NCI-H1417 treated with DMSO at 0.1 percent for 48 hours (cell line): Measurements from ENCODE around the gene VPS13D.
"Not testable (repeated sequence)": the region's sequence is repeated elsewhere in the genome, so short reads cannot be mapped to it uniquely, and the experiment has no call there.

ENCODE experiments used
- DNase-seq: peaks from one replicate; lab custom pipeline; 2025; lab: John Stamatoyannopoulos, UW

The VPS13D gene

DNA sequence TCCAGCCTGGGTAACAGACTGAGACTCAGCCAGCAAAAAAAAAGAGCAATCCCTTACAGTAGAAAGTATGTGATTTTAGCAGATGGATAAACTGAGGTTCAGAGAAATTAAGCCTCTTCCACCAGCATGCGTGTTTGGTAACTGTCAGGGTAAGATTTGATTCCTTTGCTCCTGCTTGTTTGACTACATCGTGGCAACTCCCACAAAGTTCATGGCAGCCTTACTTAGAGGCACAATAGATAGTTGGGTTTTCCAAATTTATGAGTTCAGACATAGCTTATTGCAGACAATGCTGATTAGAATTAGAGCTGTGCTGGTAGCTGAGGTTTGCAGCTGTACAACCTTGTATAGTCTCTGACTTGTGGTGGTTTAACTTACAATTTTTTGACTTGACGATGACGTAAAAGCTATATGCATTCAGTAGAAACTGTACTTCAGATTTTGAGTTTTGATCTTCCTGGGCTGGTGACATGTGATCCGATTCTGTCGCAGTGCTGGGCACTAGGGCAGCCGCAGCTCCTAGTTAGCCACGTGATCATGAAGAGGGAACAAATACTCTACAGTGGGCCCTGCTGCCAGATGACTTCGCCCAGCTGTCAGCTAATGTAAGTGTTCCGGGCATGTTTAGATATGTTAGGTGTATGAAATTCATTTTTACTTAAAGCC is 220.4 kb downstream of the VPS13D start:
- DNase-seq, result no peak

DNA sequence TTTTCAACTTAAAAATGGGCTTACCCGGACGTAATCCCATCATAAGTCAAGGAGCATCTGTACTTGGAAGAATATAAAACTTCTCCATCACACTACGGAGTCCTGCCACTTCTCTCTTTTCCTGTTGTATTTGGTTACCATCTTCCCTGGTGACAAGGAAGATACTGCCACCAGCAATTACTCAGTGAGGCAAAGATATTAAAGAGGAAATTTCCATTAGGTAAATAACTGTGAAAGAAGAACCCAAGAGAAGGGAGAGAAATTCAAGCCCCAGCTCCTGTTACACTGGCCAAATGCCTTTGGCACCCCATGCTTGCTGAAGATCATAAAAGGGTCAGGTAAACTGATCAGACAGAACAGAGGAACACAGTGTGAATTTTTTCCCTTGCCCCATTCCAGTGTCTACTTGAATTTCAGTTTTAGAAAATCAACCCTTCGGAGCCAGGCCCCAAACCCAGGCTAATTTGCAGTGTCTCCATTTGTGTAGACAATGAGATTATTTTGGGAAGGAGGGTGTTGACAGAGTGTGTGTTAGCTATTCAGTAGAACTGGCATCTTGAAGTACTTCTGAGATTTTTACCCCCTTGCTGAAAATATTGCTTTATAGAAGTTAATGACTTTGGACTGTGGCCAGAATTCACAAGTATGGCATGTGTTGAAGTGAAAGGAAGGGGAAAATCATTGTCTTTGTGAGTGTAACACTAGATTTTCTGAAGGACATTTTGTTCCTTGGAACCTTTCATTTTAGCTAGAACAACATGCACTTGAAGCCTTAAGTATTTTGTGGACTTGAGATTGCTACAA is 221.1 kb downstream of the VPS13D start:
- DNase-seq, result no peak

DNA sequence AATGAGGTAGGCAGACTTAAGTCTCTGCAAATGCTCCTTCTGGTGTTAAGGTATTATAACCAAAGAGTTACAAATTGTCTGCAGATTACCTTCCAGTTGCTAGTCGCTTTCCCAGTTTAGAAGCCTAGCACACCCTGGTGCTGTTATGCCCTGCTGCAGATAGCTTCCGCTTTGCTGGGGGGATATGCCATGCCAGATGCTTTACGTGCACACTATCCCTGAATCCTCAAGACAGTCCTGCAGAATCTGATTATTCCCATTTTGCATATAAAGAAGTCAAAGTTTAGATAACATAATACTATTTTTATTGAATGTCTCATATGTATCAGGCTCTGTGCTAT is 221.7 kb downstream of the VPS13D start:
- no peak for DNase-seq

DNA sequence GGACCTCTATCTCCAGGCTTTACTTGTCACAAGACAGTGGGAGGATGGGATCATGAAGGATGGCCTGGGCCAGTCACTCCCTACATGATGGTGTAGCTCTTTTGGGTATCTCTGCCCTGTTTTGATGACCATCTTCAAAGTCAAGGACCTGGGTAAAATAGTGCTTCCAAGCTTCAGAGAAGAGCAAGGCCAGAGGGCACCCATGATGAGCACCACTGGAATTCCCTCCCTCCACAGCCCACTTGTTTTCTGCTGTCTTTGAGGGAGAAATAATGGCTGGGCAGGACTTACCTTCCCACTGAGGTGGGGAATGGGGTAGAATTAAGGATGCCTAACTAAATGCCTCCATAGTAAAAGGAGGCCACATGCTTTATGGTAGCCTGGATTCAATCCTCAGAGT is 222.4 kb downstream of the VPS13D start:
- DNase-seq, result no peak

DNA sequence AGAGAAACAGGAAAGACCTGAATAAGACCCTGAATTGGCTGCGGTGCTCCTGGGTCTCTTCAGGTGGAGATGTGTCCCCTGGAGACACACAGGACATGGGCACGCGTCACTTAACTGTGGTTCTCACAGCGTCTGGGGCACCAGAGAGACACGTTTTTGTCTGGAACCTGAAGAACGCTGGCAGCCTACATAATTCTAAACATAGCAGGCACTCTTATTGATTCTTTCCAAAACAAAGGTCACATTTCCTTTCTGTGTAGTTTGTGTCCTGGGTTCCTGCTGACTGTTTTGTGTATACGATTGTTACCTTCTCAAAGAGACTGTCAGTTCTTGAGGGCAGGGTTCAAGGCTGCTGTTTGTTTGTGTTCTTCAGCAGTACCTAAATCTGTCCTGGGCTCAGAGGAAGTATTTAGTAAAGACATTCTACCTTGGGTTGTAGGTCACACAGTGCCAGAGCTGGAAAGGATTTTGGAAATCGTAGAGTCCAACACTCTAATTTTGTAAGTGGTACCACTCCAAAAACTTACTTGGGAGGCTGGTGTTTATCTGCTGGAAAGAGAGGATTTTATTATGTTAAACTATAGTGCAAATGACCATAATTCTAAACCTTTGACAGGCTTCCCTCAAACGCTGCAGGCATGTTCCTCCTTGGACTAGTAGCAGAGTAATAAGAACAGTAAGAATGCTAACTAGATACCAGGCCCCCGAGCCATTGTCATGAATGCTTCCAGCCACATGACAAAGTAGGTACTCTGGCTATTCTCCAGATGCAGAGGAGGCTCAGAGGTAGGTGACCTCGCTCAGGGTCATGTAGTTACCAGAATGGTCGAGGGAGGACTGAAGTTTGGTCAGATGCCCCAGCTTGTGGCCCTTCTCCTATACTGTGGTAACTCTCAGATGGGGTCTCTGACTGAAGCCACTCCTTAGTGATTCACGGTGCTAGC is 223.8 kb downstream of the VPS13D start:
- no peak for DNase-seq

DNA sequence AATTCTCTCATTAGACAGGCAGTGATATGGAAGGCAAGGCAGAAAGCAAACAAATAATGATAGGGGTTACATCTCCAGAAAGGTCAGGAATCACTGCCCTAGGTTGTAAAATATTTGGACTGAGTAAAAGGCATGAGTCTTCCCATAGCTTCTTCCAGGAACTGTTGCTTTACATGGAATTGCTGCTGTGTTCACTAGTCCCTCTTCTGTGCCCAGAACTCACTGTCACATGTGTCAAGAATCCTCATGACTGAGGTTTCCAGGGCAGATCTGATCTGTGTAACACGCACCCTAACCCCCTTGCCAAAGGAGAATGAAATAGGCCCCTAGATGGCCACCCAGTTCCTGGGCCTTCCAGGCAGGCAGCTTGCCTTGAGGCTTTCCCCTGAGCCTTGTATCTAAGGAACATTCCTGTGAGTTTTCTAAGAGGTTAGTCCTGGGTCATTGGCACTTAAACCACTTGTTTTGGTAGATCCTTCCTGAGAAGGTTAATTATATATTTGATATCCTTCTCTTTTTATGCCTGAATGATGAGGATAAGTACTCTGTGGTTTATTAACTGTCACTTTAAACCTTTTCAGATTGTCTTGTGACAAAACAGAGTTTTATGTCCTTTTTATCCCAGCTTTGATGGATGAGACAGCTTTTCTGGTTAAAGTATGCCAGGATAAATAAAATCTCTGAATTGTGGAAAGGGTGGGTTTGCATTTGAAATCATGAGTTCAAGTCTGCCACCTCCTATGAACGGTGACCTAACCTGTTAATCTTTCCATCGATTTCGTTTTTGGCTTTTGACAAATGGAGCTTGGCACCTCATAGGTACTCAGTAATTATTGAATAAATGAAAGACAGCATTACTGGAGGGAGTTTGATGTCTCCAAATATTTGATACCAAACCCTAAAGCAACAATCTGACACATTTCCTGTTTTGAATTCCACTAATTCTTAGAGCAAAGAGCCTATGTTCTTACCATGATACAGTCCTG is 224.9 kb downstream of the VPS13D start:
- DNase-seq, result no peak

DNA sequence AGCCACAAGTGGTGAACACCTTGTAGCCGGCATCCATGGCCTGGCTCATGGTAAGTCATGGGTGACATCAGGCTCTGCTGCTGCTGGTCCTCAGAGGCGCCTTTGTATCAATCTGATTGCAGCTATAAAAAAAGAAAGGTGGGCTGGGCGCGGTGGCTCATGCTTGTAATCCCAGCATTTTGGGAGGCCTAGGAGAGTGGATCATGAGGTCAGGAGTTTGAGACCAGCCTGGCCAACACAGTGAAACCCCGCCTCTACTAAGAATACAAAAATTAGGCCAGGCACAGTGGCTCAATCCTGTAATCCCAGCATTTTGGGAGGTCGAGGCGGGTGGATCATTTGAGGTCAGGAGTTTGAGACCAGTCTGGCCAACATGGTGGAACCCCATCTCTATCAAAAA is 226.3 kb downstream of the VPS13D start:
- not testable (repeated sequence) for DNase-seq

DNA sequence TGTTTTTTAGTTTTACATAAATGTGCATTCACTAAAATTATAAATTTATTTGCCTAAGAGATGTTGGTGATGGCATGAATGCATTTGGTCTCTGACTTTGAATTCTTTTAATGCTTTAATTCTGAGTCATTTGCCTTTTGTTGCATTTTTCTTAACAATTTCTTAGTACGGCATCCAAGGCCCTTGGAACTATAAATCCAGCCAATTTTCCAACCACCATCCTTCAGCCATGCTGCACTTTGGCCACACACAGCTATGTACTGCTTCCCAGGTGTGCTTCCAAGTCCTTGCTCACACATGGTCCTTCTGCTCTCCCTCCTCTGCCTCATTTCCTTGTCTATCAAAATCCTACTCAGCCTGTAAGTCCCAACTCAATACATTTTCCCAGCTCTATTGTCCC is 227.1 kb downstream of the VPS13D start:
- DNase-seq, result no peak

DNA sequence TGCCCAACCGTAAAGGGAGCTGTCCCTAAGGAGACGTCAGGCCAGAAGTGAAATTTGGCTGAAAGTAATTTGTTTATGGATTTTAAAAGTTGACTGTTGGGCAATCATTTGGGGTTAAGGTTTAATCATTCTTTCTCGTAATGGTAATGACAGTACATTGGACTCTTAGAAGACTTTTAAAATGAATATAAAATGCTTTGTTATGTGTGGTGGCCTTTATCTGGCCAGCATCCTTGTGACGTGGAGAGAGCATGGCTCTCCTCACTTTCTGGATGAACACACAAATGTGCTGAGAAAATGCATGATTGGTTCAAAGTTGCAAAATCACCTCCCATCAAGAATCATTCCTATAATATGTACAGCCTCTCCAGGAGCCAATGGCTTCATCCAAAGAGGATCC is 227.9 kb downstream of the VPS13D start:
- DNase-seq, result no peak

DNA sequence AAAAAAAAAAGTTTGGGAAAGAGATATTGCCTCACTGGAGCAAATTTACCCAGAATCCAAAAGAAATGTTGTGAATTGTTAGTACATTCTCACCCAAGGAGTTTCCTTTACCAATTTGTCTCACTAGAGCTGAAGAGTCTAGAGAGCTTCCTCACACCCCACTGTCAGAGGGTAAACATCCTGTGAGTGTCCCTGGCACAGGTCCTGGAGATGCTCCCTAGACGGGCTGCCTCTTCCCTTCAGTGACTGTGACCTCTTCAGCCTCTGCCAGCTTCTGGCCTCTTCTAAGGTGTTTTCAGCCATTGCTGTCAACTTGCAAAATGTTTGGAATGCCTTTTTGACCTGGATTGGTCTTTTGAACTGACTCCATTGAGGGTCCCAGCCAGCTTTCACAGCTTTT is 228.7 kb downstream of the VPS13D start:
- no peak for DNase-seq

DNA sequence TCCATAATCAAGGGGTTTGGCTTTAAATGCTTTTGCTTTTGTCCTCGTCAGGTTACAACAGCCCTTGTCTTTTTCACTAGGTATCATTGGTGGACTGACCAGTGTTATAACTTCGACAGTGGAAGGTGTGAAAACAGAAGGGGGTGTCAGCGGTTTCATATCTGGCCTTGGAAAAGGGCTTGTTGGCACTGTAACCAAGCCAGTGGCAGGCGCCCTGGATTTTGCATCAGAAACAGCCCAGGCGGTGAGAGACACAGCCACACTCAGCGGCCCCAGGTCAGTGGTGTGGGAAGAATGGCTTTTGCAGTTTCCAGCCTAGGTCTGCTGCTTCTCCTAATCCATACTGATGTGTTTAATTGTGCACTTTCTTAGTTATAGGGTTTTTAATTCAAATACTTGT is 230.3 kb downstream of the VPS13D start:
- DNase-seq, result no peak

DNA sequence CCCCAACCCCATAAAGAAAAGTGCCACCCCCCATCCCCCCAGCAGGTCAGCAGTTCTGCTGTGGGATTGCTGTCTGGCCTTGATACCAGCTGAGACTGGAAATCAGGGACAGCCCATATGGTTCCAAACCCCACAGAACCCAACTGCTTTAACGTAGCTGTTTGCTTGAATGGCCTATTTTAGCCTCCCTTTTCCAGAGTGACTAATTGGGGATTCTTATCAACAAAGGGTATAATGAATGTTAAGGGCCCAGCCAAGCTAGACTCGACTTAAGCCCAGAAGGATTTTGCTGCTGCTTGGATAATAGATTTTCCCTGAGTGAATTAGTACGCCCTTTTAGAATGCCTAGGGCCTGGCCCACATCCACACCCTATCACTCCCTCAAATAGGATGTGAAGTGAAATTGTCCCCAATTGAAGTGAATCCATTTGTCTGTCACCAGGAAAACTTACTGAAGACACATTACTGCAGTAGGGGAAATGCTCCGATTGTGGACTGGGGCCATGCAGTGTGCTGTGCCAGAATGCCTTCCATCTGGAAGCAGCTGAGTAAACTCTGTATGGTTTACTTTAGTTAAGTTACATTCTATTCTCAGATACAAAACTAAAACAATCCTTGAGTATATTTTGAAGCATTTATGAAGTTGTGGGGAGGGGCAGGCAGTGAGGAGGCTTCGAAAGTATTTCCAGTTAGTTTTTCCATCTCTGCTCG is 231.2 kb downstream of the VPS13D start:
- no peak for DNase-seq

DNA sequence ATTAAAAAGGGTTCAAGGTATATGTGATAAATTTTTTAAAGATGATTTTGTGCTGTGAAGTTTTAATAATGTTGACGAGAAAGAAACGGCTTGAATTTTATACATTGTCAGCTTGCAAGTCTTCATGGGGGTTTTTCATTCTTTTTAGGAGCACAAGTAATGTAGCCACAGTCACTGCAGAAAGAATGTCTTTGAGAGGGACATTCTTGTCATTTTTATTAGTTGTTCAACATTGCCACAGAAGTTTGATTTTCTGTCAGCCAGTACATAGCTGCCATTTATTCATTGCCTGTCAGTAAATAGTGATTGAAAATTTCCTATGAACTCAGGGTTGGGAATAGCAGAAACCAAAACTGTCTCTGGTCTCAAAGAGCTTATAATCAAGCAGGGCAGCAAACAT is 231.9 kb downstream of the VPS13D start:
- no peak for DNase-seq

DNA sequence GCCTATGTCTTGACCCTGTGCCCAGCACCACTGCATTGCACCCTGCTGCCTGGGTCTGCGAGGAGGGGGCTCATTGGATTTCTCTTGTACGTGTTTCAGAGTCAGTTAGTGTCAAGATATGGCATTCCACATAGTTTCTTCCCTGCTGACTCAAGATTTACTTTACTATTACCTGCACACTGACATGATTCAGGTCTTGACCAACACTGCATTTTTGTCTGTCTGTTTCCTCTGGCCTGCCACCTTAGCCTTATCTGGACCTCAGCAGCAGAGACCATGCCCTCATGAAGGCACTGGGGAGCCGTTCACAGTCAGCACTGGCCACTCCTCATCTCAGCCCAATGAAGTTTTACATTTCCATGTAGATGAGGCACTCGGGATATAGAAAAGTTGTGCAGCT is 232.8 kb downstream of the VPS13D start:
- DNase-seq, result no peak

DNA sequence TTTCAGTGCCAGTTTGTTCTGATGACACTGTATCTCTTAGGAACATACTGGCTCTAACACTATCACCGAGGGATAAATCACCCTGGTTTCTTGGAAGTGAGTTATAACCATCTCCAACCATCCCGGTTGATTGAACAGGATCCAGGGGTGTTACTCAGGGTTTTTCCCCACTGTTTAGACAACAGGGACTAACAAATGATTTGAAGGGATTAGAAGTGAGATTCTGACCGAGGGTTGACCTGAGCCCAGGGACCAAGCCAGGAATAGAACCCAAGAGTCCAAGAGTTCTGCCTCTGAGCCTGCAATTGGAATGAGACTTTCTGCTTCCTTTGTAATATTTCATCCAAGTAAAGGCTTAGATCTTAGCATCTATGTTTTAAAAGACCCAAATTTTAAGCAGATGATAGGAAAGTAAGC is 234.2 kb downstream of the VPS13D start:
- DNase-seq, result no peak

DNA sequence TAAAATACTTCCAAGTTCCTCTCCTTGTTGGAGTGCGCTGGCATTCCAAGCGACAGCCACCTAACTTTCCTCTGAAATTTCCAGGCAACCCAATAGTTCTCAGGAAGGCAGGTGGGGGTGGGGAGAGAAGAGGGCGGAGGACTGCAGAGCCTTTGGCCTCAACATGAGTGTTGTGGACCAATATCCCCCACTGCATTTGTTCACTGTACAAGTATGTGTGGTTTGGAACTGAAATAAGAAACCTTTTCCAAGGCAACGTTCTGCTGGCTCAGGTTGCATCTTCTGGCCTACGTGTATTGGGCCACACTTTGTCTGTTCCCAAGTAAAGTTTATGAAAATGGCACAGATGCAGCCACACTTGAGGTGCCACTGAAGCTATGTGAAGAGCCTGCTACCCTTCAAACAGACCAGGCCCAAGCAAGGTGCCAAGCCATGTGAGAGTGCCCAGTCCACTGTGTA is 234.8 kb downstream of the VPS13D start:
- no peak for DNase-seq

DNA sequence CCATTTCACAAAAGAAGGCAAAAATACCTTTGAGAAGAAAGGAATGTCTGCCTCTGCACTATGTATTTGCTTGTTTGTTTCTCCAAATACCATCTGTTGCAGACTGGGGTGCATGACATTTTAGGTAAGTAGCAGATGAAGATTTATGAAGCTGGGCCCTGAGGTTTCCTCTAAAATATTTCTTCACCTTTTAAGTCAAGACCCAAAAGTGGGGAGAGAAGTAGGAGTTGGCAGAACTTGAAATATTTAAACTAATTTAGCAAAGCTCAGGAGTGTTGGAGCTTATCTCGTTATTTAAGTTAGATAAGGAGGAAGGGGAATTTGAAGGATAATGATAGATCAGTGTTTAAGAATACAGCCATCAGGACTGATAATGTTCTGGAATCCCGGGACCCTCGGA is 235.3 kb downstream of the VPS13D start:
- DNase-seq, result no peak

DNA sequence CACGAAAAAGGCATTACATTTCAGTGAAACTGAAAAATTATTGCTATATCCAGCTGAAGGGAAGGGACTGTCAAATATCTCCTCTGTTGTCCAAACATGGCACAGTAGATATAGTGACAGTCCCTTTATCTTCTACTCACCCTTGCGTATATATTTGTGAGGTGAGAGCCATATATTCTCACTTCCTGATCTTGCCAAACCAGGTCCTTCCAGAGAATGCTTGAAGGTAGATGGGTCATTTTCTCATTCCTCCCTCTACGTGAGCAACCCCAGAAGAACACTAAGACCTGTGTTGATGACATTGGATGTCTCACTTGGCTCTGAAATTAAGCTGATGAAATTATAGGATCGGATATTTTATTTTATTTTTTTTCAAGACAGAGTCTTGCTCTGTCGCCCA is 237.0 kb downstream of the VPS13D start:
- no peak for DNase-seq

DNA sequence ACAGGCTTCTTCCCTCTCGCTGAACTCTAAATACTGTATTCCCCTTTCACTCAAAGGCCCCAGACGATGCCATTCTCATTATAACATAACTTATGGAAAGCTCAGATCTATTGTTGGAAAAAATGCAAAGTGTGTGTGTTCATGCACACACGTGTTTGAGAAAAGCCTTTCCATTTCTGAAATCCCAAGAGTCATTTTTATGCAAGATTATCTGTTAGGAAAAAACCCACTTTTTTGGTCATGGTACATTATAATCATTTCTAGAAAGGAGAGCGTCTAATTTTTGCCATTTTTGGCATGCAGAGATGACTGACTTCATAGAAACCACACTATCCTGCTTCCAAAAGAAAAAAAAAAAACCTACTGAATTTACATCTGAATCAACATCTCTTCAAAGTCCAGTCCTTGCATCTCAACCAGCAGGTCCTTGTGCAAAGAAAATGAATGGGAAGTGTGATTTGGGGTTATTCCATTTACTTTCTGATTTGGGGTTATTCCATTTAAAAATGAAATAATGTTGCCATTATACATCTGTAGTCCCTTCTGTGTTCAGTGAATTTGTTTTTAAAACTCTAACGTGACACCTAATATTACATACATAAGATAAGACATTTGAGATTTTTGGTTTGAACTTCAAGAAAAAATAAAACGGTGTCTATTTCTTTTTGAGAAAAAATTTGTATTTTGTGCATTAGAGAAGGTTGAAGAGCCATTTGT is 237.9 kb downstream of the VPS13D start:
- no peak for DNase-seq

DNA sequence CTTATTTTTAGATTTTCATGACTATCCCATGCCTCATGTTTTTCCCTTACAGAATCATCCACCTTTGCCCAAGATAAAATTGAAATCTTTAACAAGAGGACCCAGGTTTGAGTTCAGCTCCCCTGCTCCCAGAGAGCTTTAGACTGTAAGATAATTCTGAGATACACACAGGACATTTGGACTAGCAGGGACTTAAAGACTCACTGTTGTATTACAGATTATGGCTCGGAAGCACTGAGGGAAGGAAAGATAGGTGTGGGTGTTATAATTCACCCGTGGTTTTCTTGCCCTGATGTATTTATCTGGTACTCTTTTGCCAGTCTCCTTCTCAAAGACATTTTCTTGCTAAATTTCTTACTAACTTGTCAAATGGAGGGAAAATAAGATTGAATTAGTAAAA is 238.5 kb downstream of the VPS13D start:
- no peak for DNase-seq
